ENCODE data around the gene DFFB. TPM values are rescaled to one million over a fixed set of nuclear protein-coding genes. Genes with fewer than 3 reads are reported as not detected.

The DFFB gene
- total RNA-seq, 1 donor from 2014 or later, result 6.2 TPM

- H3K4me3 ChIP-seq (ENCODE audit: low read depth, low read length), result no peak overlapping the region
- TF ChIP-seq, protein P1, sequence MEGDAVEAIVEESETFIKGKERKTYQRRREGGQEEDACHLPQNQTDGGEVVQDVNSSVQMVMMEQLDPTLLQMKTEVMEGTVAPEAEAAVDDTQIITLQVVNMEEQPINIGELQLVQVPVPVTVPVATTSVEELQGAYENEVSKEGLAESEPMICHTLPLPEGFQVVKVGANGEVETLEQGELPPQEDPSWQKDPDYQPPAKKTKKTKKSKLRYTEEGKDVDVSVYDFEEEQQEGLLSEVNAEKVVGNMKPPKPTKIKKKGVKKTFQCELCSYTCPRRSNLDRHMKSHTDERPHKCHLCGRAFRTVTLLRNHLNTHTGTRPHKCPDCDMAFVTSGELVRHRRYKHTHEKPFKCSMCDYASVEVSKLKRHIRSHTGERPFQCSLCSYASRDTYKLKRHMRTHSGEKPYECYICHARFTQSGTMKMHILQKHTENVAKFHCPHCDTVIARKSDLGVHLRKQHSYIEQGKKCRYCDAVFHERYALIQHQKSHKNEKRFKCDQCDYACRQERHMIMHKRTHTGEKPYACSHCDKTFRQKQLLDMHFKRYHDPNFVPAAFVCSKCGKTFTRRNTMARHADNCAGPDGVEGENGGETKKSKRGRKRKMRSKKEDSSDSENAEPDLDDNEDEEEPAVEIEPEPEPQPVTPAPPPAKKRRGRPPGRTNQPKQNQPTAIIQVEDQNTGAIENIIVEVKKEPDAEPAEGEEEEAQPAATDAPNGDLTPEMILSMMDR (conservative IDR thresholded peaks at IDR 0.05; ENCODE audit: low read depth, low read length), result no peak
- DNase-seq (ENCODE audit: low read depth), result no peak
Measured at GRCh38 chr1:3841491-3841890, 15.8 kb upstream of the DFFB start.

- TF ChIP-seq, protein P1 (conservative IDR thresholded peaks at IDR 0.05; ENCODE audit: low read depth, low read length), result no peak
- DNase-seq (ENCODE audit: low read depth), result no peak
- no peak overlapping the region for H3K4me3 ChIP-seq (ENCODE audit: low read depth, low read length)
Measured at GRCh38 chr1:3842912-3843311, 14.4 kb upstream of the DFFB start.

DNA sequence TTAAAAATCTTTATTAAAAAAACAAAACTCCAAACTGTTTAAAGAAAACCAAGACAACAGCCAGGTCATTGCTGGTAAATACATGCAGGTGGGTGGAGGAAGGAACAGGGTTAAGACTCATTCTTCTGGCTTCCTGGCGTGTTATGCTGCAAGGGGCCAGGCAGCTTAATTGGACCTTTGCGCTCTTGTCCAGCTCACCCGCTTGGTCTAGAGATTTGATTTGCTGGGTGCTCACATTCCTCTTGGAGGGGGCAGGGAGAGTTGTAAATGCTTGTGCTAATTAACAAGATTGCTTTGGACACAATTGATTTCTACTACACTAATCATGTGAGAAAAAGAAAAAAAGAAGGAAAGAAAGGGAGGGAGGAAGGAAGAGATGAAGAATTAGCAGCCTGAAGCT lies 10.7 kb upstream of the DFFB start:
- no peak overlapping the region for H3K4me3 ChIP-seq (ENCODE audit: low read depth, low read length)
- DNase-seq (ENCODE audit: low read depth), result no peak
- TF ChIP-seq, protein P1 (conservative IDR thresholded peaks at IDR 0.05; ENCODE audit: low read depth, low read length), result no peak

DNA sequence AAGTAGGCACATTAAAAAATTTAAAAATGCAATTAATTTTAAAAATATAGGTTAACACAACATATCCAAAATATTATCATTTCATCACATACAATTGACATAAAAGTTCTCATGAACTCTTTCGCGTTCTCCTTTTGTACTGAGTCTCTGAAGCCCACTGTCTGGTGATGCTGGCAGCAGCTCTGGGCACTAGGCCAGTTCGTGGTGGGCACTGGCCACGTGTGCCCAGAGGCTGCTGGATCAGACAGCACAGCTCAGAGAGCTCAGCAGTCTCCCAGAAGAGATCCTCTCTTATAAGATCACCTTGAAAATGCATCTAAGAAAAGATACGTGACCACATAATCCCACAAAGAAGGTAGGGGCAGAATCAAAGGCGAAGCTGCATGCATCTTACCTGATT lies 10.2 kb upstream of the DFFB start:
- no peak overlapping the region for H3K4me3 ChIP-seq (ENCODE audit: low read depth, low read length)
- TF ChIP-seq, protein P1 (conservative IDR thresholded peaks at IDR 0.05; ENCODE audit: low read depth, low read length), result no peak
- DNase-seq (ENCODE audit: low read depth), result no peak

DNA sequence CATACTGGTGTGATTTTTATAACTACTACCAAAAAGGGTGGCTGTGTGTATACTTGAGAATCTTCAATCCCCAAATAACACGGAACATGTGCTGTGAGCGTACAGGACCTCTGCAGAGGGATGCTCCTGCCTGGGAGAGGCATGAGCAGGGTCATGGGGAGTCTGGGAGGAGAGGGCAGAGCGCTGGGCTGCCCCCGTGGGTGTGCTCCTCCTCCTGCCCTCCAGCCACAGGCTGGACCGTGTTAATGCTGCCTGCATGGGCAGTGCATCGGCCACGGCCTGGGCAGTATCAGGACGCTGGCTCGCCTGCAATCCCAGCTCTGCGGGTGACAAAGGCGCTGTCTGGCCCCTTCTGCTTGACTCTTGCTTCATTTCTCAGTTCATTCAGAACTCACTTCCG lies 6.4 kb upstream of the DFFB start:
- TF ChIP-seq, protein P1 (conservative IDR thresholded peaks at IDR 0.05; ENCODE audit: low read depth, low read length), result no peak
- DNase-seq (ENCODE audit: low read depth), result no peak
- no peak overlapping the region for H3K4me3 ChIP-seq (ENCODE audit: low read depth, low read length)

DNA sequence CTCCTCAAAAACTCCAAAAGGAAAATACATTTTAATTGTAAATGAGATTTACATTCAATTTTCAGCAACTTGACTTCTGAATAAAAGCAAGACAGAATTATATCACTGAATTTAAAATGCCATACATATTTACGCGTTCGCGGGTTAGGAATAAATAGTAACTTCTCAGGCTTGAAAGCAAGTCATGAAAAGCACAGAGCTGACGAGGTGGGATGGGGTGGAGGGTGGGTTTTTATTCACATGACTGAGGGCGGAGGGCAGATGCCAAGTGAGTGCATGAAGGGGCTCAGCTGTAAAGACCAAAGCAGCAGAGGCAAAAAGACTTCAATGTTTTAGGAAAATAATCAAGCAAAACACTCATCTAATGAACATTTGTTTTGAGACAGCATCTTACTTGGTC lies 6.0 kb upstream of the DFFB start:
- no peak overlapping the region for H3K4me3 ChIP-seq (ENCODE audit: low read depth, low read length)
- DNase-seq (ENCODE audit: low read depth), result no peak
- TF ChIP-seq, protein P1 (conservative IDR thresholded peaks at IDR 0.05; ENCODE audit: low read depth, low read length), result no peak

DNA sequence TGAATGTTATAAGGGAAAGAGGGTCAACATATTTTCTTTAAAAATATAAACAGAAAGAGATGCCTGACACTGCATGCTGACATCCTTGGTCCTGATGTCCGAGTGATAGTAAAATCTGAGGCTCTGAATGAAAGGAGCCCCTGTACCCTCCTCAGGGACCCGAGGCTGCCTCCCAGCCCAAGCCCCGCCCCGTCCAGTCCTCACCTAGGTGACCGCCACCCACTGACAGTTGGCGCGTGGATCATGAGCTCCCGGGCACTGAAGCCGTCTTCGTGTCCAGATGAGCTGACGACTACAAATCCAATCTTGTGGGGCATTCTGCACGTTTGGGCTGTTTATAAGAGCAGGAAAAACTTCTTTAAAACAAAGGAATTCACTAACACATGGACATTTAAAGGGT lies 5.2 kb upstream of the DFFB start:
- DNase-seq (ENCODE audit: low read depth), result no peak
- TF ChIP-seq, protein P1 (conservative IDR thresholded peaks at IDR 0.05; ENCODE audit: low read depth, low read length), result no peak
- H3K4me3 ChIP-seq (ENCODE audit: low read depth, low read length), result no peak overlapping the region
